Thoracic aorta (tissue), 2 donors: Measurements from ENCODE around the gene DNAL4. TPM values are rescaled to one million over a fixed set of nuclear protein-coding genes. Genes with fewer than 3 reads are reported as not detected.
A peak's percentile ranks its signal among the peaks of the same experiment; 100 is the strongest.

Experiments
- ATAC-seq: fragments of 150-250 bp; one replicate; pipeline ENCODE4 v1.8.0; 2017; ENCODE audit warnings: low read depth; ENCODE audit not compliant: insufficient number of reproducible peaks, low FRiP score
- DNase-seq: peaks from one replicate; pipeline ENCODE4 v3.0.0-alpha.2; 2020; ENCODE audit warnings: low spot score
- H3K27ac ChIP-seq, 2 donors: fragments of 200-600 bp; sonication (generic); 1 replicate in 1 of 2; 2 replicates in 1 of 2; pipeline ENCODE4 v1.5.1; 2016; ENCODE audit warnings: mild to moderate bottlenecking in 2 of 2, moderate library complexity in 2 of 2
- H3K27me3 ChIP-seq: fragments of 200-600 bp; sonication (generic); replicated peaks from 2 replicates; pipeline ENCODE4 v1.6.0; 2016; ENCODE audit warnings: mild to moderate bottlenecking; ENCODE audit not compliant: insufficient read depth
- H3K36me3 ChIP-seq: fragments of 200-600 bp; sonication (generic); one replicate; pipeline ENCODE4 v1.5.1; 2016
- H3K4me1 ChIP-seq, 2 donors: fragments of 200-600 bp; sonication (generic); 1 replicate in 1 of 2; 2 replicates in 1 of 2; pipeline versions ENCODE4 v1.5.1 to v1.6.0; 2016; ENCODE audit warnings: low read depth in 2 of 2, mild to moderate bottlenecking in 1 of 2; ENCODE audit not compliant: control insufficient read depth in 1 of 2
- H3K4me3 ChIP-seq: fragments of 200-600 bp; sonication (generic); 2 replicates; pipeline ENCODE4 v1.5.1; 2016; ENCODE audit warnings: mild to moderate bottlenecking
- H3K9me3 ChIP-seq: fragments of 200-600 bp; sonication (generic); 2 replicates; pipeline ENCODE4 v1.5.1; 2016
- total RNA-seq, 2 donors: library from RNA; depleted of rRNA; stranded (reverse); fragments of >200 nt; gene quantifications; one replicate each; pipeline versions ENCODE4 v1.1.0 to v1.2.3, GENCODE V29; 2016
- TF ChIP-seq, protein P1 (sequence below): fragments of 200-600 bp; sonication (generic); IDR thresholded peaks from one replicate; pipeline ENCODE4 v1.5.1; 2019; ENCODE audit warnings: antibody characterized with exemption

DNAL4 gene
- total RNA-seq, 2 donors from 2014 or later = 9.5 to 20.8 TPM

DNA sequence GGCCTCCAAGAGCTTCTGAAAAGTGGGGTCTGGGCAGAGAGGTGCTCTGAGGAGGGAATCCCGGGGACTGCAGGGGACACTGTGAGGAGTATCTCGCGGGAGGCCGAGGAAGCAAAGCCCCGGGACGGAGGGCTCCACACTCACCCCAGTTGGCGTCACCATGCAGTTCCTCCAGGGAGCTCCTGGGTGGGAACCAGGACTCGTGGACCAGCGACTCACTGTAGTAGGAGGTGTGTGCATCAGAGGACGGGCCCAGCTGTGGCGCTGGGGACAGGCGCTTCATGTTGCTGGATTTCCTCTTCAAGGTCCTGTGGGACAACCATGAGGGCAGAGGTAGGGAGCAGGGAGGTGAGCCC is 42.9 kb downstream of the DNAL4 start:
- no peak for ATAC-seq
- H3K9me3 ChIP-seq = no peaks in the 10 kb centered on the region

DNA sequence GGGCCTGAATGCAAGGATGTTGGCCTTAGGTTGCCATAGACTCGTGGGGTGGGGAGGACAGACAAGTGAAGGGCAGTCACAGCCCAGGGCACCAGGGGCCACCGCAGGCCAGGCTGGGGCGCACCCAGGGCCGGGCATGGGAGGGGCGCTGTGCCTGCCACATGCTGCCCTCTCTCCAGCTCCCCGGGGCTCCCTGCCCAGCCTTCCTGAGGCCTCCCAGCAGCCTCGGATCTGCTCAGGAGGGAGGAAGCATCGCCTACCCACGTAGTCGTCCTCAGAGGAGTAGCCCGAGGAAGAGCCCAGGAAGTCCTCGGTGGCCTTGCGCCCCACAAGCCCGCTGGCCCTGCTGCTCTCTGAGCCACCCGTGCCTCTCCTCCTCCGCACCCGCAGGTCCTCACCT is 43.3 kb downstream of the DNAL4 start:
- Histone ChIP-seq H3K9me3 (no peaks in the 10 kb centered on the region), H3K27me3 (no peaks in the 10 kb centered on the region), H3K4me1 (peaks cover 14 to 35% of the 10 kb centered on the region in 2 donors), H3K4me3 (no peak overlapping the region), H3K27ac (peak overlapping the region in 1 of 2 donors; percentile 99), H3K36me3 (peaks cover 69% of the 10 kb centered on the region)
- DNase-seq (no peak), ATAC-seq (no peak)
- TF ChIP-seq, protein P1, sequence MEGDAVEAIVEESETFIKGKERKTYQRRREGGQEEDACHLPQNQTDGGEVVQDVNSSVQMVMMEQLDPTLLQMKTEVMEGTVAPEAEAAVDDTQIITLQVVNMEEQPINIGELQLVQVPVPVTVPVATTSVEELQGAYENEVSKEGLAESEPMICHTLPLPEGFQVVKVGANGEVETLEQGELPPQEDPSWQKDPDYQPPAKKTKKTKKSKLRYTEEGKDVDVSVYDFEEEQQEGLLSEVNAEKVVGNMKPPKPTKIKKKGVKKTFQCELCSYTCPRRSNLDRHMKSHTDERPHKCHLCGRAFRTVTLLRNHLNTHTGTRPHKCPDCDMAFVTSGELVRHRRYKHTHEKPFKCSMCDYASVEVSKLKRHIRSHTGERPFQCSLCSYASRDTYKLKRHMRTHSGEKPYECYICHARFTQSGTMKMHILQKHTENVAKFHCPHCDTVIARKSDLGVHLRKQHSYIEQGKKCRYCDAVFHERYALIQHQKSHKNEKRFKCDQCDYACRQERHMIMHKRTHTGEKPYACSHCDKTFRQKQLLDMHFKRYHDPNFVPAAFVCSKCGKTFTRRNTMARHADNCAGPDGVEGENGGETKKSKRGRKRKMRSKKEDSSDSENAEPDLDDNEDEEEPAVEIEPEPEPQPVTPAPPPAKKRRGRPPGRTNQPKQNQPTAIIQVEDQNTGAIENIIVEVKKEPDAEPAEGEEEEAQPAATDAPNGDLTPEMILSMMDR = no peak

More for the DNA sequence above, 42.9 kb downstream of the DNAL4 start:
- no peak for DNase-seq
- Histone ChIP-seq H3K36me3 (peaks cover 65% of the 10 kb centered on the region), H3K27ac (peak overlapping the region in 1 of 2 donors; percentile 99), H3K4me3 (no peak overlapping the region), H3K27me3 (no peaks in the 10 kb centered on the region), H3K4me1 (peaks cover 14 to 35% of the 10 kb centered on the region in 2 donors)
- TF ChIP-seq, protein P1 = no peak

DNA sequence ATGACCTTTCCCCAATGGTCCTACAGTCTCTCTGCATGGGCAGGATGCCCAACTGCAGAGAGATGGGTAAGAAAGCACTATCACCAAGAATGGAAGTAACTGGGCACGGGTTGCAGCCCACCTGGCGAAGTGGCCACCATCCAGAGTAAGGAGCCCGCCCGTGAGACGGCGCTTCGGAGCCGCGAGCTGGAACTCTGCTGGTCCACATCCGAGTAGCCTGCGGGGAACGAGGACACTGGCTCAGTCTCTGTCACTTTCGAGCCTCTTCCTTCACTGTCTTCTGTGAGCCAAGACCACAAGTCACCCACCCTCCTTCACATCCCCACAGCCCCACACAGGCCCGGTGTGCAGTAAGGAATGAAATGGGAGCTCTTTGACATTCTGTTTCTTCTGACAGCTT is 43.8 kb downstream of the DNAL4 start:
- H3K4me3 ChIP-seq = no peak overlapping the region
- H3K4me1 ChIP-seq = peaks cover 14 to 35% of the 10 kb centered on the region in 2 donors
- no peaks in the 10 kb centered on the region for H3K27me3 ChIP-seq
- no peaks in the 10 kb centered on the region for H3K9me3 ChIP-seq
- TF ChIP-seq, protein P1 = no peak
- no peak for DNase-seq
- no peak for ATAC-seq
- no peak overlapping the region for H3K27ac ChIP-seq
- H3K36me3 ChIP-seq = peaks cover 75% of the 10 kb centered on the region

DNA sequence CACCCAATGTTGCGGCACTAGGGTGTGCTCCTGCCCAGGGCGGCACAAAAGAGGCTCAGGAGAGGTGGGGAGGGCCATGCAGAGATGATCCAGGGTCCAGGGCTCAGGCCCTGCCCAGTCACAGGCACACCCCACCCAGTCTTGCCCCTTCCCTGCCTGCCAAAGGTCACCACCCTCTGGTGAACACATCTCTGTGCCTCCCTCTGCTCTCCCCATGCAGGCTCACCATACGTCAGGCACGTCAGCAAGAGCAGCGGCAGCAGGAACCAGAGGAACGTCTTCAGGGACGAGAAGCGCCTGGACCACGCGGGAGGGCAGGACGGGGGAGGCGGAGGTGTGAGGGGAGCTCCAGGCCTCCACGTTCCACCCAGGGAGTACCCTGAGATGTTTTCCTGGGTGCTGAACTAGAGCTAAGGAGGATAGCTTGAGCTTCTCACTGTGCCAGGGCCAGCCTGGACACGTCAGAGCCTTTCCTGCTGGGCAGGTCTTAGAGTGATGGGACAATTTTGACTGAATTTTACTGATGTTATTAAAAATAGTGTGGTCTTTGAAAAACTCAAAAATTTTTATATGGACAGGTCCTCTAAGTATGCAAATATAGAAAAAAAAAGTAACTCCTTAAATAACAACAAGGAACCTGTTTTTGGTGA is 45.3 kb downstream of the DNAL4 start:
- TF ChIP-seq, protein P1 = no peak
- H3K4me1 ChIP-seq = peaks cover 8 to 29% of the 10 kb centered on the region in 2 donors
- ATAC-seq = no peak
- no peak for DNase-seq
- H3K36me3 ChIP-seq = peaks cover 83% of the 10 kb centered on the region
- H3K27ac ChIP-seq = no peak overlapping the region
- H3K9me3 ChIP-seq = no peaks in the 10 kb centered on the region
- H3K27me3 ChIP-seq = no peaks in the 10 kb centered on the region
- H3K4me3 ChIP-seq = no peak overlapping the region

DNA sequence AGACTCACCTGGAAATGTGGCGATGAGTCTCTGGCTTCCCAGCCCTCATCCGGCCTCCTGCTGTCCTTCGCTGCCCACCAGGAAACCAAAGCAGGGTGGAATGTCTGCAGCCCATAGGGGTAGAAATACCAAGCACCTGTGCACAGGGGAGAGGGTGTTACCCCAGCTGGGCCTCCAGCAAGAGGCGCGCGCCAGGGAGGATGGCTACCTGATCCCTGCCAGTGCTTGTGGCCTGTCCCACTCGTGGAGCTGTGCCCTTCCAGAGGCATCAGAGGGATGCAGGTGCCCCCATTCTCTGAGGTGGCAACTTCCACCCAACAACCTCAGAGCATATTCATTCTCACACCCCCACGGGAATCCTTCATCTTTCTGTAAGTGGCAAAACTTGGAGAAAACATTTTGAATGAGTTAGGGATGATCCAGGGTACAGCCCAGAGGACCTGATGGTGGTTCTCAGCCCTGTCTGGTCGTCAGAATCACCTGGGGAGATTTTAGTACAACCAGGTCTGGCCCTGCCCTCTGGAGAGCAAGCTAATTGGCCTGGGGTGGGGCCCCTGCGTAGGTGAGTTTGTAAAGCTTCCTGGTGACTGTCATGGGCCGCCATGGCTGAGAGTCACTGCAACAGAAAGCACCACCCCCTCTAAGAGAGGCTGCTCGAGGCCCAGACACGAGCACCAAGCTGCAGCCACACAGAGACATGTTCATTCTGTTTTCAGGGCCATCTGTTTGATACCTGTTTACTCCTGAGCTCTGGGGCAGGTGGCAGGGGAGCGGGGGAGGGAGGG is 48.1 kb downstream of the DNAL4 start:
- Histone ChIP-seq H3K4me1 (peaks cover 0 to 2% of the 10 kb centered on the region in 2 donors), H3K9me3 (no peaks in the 10 kb centered on the region), H3K36me3 (peaks cover 90% of the 10 kb centered on the region), H3K27ac (no peak overlapping the region), H3K4me3 (no peak overlapping the region), H3K27me3 (no peaks in the 10 kb centered on the region)
- no peak for DNase-seq
- no peak for ATAC-seq
- TF ChIP-seq, protein P1 = no peak
